DND-41 (cell line): Measurements from ENCODE around the gene ADARB2.

Source experiments
- ATAC-seq: fragments of 200-7000 bp; cut with Tn5 transposase; 3 replicates; pipeline ENCODE4 v1.9.1; 2021; ENCODE audit warnings: low read depth; ENCODE audit not compliant: insufficient read depth
- DNase-seq: peaks from one replicate; pipeline ENCODE4 v3.0.0-alpha.2; 2020
- H2AFZ ChIP-seq: 2 replicates; pipeline ENCODE4 v1.6.0; 2012; ENCODE audit warnings: low read depth, low read length
- H3K27ac ChIP-seq: 2 replicates; pipeline ENCODE4 v1.5.1; 2012; ENCODE audit warnings: low read length, inconsistent platforms
- H3K27me3 ChIP-seq: fragments of 200-600 bp; sonication (generic); 2 replicates; pipeline ENCODE4 v1.6.0; 2012; ENCODE audit warnings: low read length, mild to moderate bottlenecking, inconsistent platforms; ENCODE audit not compliant: insufficient read depth, poor library complexity
- H3K36me3 ChIP-seq: 2 replicates; pipeline ENCODE4 v1.5.1; 2012; ENCODE audit warnings: low read length, inconsistent platforms; ENCODE audit not compliant: insufficient read depth
- H3K4me1 ChIP-seq: 2 replicates; pipeline ENCODE4 v1.5.1; 2012; ENCODE audit warnings: mild to moderate bottlenecking, low read length; ENCODE audit not compliant: insufficient read depth
- H3K4me2 ChIP-seq: 2 replicates; pipeline ENCODE4 v1.6.0; 2012; ENCODE audit warnings: mild to moderate bottlenecking, moderate library complexity, low read length, inconsistent platforms; ENCODE audit not compliant: insufficient read depth
- H3K4me3 ChIP-seq, 2 experiments: fragments of 200-600 bp in 1 of 2; shearing (Covaris generic) in 1 of 2; 2 replicates each; pipeline ENCODE4 v1.5.1; 2012 to 2016; ENCODE audit warnings: inconsistent platforms in 2 of 2, low read length in 2 of 2, mild to moderate bottlenecking in 2 of 2, low read depth in 1 of 2, moderate library complexity in 1 of 2
- H3K79me2 ChIP-seq: 2 replicates; pipeline ENCODE4 v1.6.0; 2012; ENCODE audit warnings: low read length, inconsistent platforms; ENCODE audit not compliant: insufficient read depth
- H3K9ac ChIP-seq: 2 replicates; pipeline ENCODE4 v1.6.0; 2012; ENCODE audit warnings: low read depth, mild to moderate bottlenecking, inconsistent platforms, low read length, moderate library complexity
- H3K9me3 ChIP-seq: 2 replicates; pipeline ENCODE4 v1.5.1; 2012; ENCODE audit warnings: low read length, moderate library complexity, mild to moderate bottlenecking, inconsistent platforms; ENCODE audit not compliant: insufficient read depth, severe bottlenecking
- H4K20me1 ChIP-seq: 2 replicates; pipeline ENCODE4 v1.6.0; 2012; ENCODE audit warnings: low read length; ENCODE audit not compliant: insufficient read depth
- CTCF ChIP-seq: IDR thresholded peaks from 2 replicates; pipeline ENCODE4 v1.5.1; 2012; ENCODE audit warnings: borderline replicate concordance, low read length, moderate library complexity, mild to moderate bottlenecking; ENCODE audit not compliant: poor library complexity, severe bottlenecking; ENCODE audit errors: extremely low read depth
- EZH2 ChIP-seq: IDR thresholded peaks from 3 replicates; pipeline ENCODE4 v1.6.1; 2012; ENCODE audit warnings: borderline replicate concordance, low read depth, mild to moderate bottlenecking, moderate library complexity, low read length, inconsistent platforms; ENCODE audit not compliant: severe bottlenecking

Gene ADARB2

GRCh38 chr10:1737222-1738061, at the start of gene ADARB2:
TSS of gene ADARB2 (minus strand) at chr10:1737525.
- H3K27me3 ChIP-seq = peaks cover 63% of the 10 kb centered on the region
- H3K36me3 ChIP-seq = no peaks in the 10 kb centered on the region
- H4K20me1 ChIP-seq = no peaks in the 10 kb centered on the region
- H3K9ac ChIP-seq = peak within 1 kb of the TSS; percentile 17; the same call in 1 of the 2 replicates
- no peaks in the 10 kb centered on the region for H3K9me3 ChIP-seq
- no peak within 1 kb of the TSS for H2AFZ ChIP-seq
- peak within 1 kb of the TSS; percentile 57 for H3K4me2 ChIP-seq
- peaks cover 25% of the 10 kb centered on the region for H3K4me1 ChIP-seq
- ATAC-seq (peak; percentile 44; the same call in 2 of the 3 replicates), DNase-seq (peak; percentile 17)
- peak within 1 kb of the TSS in 1 of 2 experiments; percentile 36; a peak in 2 of 4 replicates for H3K4me3 ChIP-seq
- TF ChIP-seq EZH2 (peak; percentile 46), CTCF (no peak)
- no peak within 1 kb of the TSS for H3K27ac ChIP-seq
- H3K79me2 ChIP-seq = no peaks in the 10 kb centered on the region

- no peak overlapping the region for H3K4me3 ChIP-seq
- no peak for TF ChIP-seq EZH2
- no peak overlapping the region for H3K9ac ChIP-seq
- H3K9me3 ChIP-seq = no peaks in the 10 kb centered on the region
- H3K27me3 ChIP-seq = no peaks in the 10 kb centered on the region
- no peak for ATAC-seq
- H3K79me2 ChIP-seq = no peaks in the 10 kb centered on the region
- H3K27ac ChIP-seq = no peak overlapping the region
- H3K4me2 ChIP-seq = no peak overlapping the region
- H4K20me1 ChIP-seq = no peaks in the 10 kb centered on the region
- no peaks in the 10 kb centered on the region for H3K4me1 ChIP-seq
- H2AFZ ChIP-seq = no peak overlapping the region
- no peaks in the 10 kb centered on the region for H3K36me3 ChIP-seq
- no peak for DNase-seq
Measured at GRCh38 chr10:1785835-1786234, 48.5 kb upstream of the ADARB2 start.

GRCh38 chr10:1782841-1783240, 45.5 kb upstream of the ADARB2 start:
- no peaks in the 10 kb centered on the region for H3K9me3 ChIP-seq
- DNase-seq (no peak), ATAC-seq (no peak)
- H3K27me3 ChIP-seq = no peaks in the 10 kb centered on the region
- no peak overlapping the region for H3K4me3 ChIP-seq
- no peak overlapping the region for H3K27ac ChIP-seq
- H2AFZ ChIP-seq = no peak overlapping the region
- no peaks in the 10 kb centered on the region for H3K79me2 ChIP-seq
- TF ChIP-seq EZH2 (no peak), CTCF (no peak)
- H3K9ac ChIP-seq = no peak overlapping the region
- no peak overlapping the region for H3K4me2 ChIP-seq
- H3K4me1 ChIP-seq = no peaks in the 10 kb centered on the region
- H3K36me3 ChIP-seq = no peaks in the 10 kb centered on the region
- no peaks in the 10 kb centered on the region for H4K20me1 ChIP-seq

GRCh38 chr10:1779796-1780195, 42.5 kb upstream of the ADARB2 start:
- Histone ChIP-seq H3K4me1 (no peaks in the 10 kb centered on the region), H3K4me2 (no peak overlapping the region), H3K9me3 (no peaks in the 10 kb centered on the region), H2AFZ (no peak overlapping the region), H3K79me2 (no peaks in the 10 kb centered on the region), H3K27me3 (no peaks in the 10 kb centered on the region), H3K36me3 (no peaks in the 10 kb centered on the region), H3K9ac (no peak overlapping the region), H4K20me1 (no peaks in the 10 kb centered on the region), H3K4me3 (no peak overlapping the region), H3K27ac (no peak overlapping the region)
- no peak for TF ChIP-seq CTCF
- no peak for ATAC-seq
- no peak for DNase-seq
